Muscle of leg (tissue), 11 donors: ENCODE measurements around the gene PLA2G6. TPM values are rescaled to one million over a fixed set of nuclear protein-coding genes. Genes with fewer than 3 reads are reported as not detected.

Experiments used
- DNase-seq: peaks from one replicate; pipeline ENCODE4 v3.0.0; 2013
- H3K27ac ChIP-seq: one replicate; pipeline ENCODE4 v1.5.1; 2013; ENCODE audit warnings: mild to moderate bottlenecking, low read length, control low read depth
- H3K27me3 ChIP-seq: one replicate; pipeline ENCODE4 v1.6.1; 2013; ENCODE audit warnings: low read length; ENCODE audit not compliant: control insufficient read depth, insufficient read depth
- H3K36me3 ChIP-seq: one replicate; pipeline ENCODE4 v1.6.1; 2013; ENCODE audit warnings: low read length; ENCODE audit not compliant: control insufficient read depth, insufficient read depth
- H3K4me1 ChIP-seq: one replicate; pipeline ENCODE4 v1.6.1; 2013; ENCODE audit warnings: low read length; ENCODE audit not compliant: control insufficient read depth, insufficient read depth
- H3K4me3 ChIP-seq: one replicate; pipeline ENCODE4 v1.5.1; 2013; ENCODE audit warnings: low read length, control low read depth
- H3K9me3 ChIP-seq: replicated peaks from 2 replicates; pipeline ENCODE4 v1.6.1; 2013; ENCODE audit warnings: low read depth, low read length; ENCODE audit not compliant: control insufficient read depth
- WGBS: methylation state at CpG from one replicate; pipeline ENCODE4 v1.1.5; 2013; ENCODE audit warnings: missing lambda C conversion rate; ENCODE audit not compliant: insufficient coverage; 5-methylcytosine and 5-hydroxymethylcytosine counted together
- polyA plus RNA-seq, 8 donors: library from polyadenylated mRNA; unstranded; fragments of 120-200 nt; gene quantifications; one replicate each; pipeline versions ENCODE4 v1.2.1 to v1.2.3, GENCODE V29; 2013; ENCODE audit warnings: inconsistent platforms in 1 of 8, low replicate concordance in 1 of 8; ENCODE audit not compliant: insufficient read length in 8 of 8, insufficient read depth in 1 of 8
- total RNA-seq: library from RNA; stranded (reverse); fragments of 120-200 nt; gene quantifications from one replicate; pipeline ENCODE4 v1.2.4, GENCODE V29; 2013

PLA2G6 gene
- total and polyA plus RNA-seq, 9 donors, result 6.3 to 14.2 (median 10.1) TPM

- Histone ChIP-seq H3K27me3 (peaks cover 6% of the 10 kb centered on the region), H3K4me1 (peaks cover 41% of the 10 kb centered on the region), H3K4me3 (peak overlapping the region; percentile 72), H3K27ac (peak overlapping the region; percentile 79), H3K36me3 (no peaks in the 10 kb centered on the region), H3K9me3 (no peaks in the 10 kb centered on the region)
- DNase-seq, result no peak
- WGBS, result 9% methylated on average over 8 of the region's 19 CpGs
Measured at GRCh38 chr22:38203090-38203810, 21.6 kb upstream of the PLA2G6 start.

GRCh38 chr22:38202437-38203089, 20.9 kb upstream of the PLA2G6 start:
- Histone ChIP-seq H3K36me3 (no peaks in the 10 kb centered on the region), H3K4me1 (peaks cover 41% of the 10 kb centered on the region), H3K9me3 (no peaks in the 10 kb centered on the region), H3K27ac (peak overlapping the region; percentile 89), H3K27me3 (peaks cover 6% of the 10 kb centered on the region), H3K4me3 (peak overlapping the region; percentile 72)
- 0% methylated on average over 71 of the region's 74 CpGs for WGBS
- DNase-seq, result peak; percentile 93

- peak; percentile 98 for DNase-seq
- peak within 1 kb of the TSS; percentile 72 for H3K4me3 ChIP-seq
- no peaks in the 10 kb centered on the region for H3K36me3 ChIP-seq
- peaks cover 6% of the 10 kb centered on the region for H3K27me3 ChIP-seq
- H3K27ac ChIP-seq, result peak within 1 kb of the TSS; percentile 89
- H3K4me1 ChIP-seq, result peaks cover 41% of the 10 kb centered on the region
- H3K9me3 ChIP-seq, result no peaks in the 10 kb centered on the region
- under 1% methylated on average over 75 of the region's 85 CpGs for WGBS
Measured at GRCh38 chr22:38201711-38202436, 20.2 kb upstream of the PLA2G6 start, which contains the start of gene MAFF. Gene MAFF, plus strand, starts transcription at chr22:38201994. Its CDS starts 11,860 bp downstream, at chr22:38213854.

- peak overlapping the region; percentile 89 for H3K27ac ChIP-seq
- peaks cover 41% of the 10 kb centered on the region for H3K4me1 ChIP-seq
- no peaks in the 10 kb centered on the region for H3K9me3 ChIP-seq
- DNase-seq, result no peak
- 17% methylated on average over 7 of the region's 8 CpGs for WGBS
- no peaks in the 10 kb centered on the region for H3K36me3 ChIP-seq
- peak overlapping the region; percentile 34 for H3K4me3 ChIP-seq
- peaks cover 6% of the 10 kb centered on the region for H3K27me3 ChIP-seq
Measured at GRCh38 chr22:38201371-38201710, 19.7 kb upstream of the PLA2G6 start.

- 80% methylated on average over 10 of the region's 10 CpGs for WGBS
- H3K9me3 ChIP-seq, result no peaks in the 10 kb centered on the region
- peaks cover 32% of the 10 kb centered on the region for H3K4me1 ChIP-seq
- DNase-seq, result no peak
- no peak overlapping the region for H3K27ac ChIP-seq
- no peak overlapping the region for H3K4me3 ChIP-seq
- H3K36me3 ChIP-seq, result no peaks in the 10 kb centered on the region
- peaks cover 6% of the 10 kb centered on the region for H3K27me3 ChIP-seq
Measured at GRCh38 chr22:38199826-38200559, 18.4 kb upstream of the PLA2G6 start.

GRCh38 chr22:38196791-38197419, 15.3 kb upstream of the PLA2G6 start:
- WGBS, result 47% methylated on average over 6 of the region's 19 CpGs

GRCh38 chr22:38193580-38193979, 11.9 kb upstream of the PLA2G6 start:
- Histone ChIP-seq H3K9me3 (no peaks in the 10 kb centered on the region), H3K27ac (no peak overlapping the region), H3K4me1 (peaks cover 20% of the 10 kb centered on the region), H3K27me3 (no peaks in the 10 kb centered on the region), H3K4me3 (no peak overlapping the region), H3K36me3 (no peaks in the 10 kb centered on the region)
- no peak for DNase-seq
- WGBS, result 68% methylated on average over 6 of the region's 6 CpGs

More at GRCh38 chr22:38196791-38197419, 15.3 kb upstream of the PLA2G6 start:
- Histone ChIP-seq H3K4me3 (no peak overlapping the region), H3K27ac (no peak overlapping the region), H3K4me1 (peaks cover 25% of the 10 kb centered on the region), H3K36me3 (no peaks in the 10 kb centered on the region), H3K9me3 (no peaks in the 10 kb centered on the region), H3K27me3 (no peaks in the 10 kb centered on the region)
- DNase-seq, result no peak

- 83% methylated on average over 3 of the region's 3 CpGs for WGBS
- no peak for DNase-seq
Measured at GRCh38 chr22:38192475-38192863, 10.8 kb upstream of the PLA2G6 start.

GRCh38 chr22:38191731-38192474, 10.3 kb upstream of the PLA2G6 start:
- H3K9me3 ChIP-seq, result no peaks in the 10 kb centered on the region
- 73% methylated on average over 10 of the region's 10 CpGs for WGBS
- peaks cover 25% of the 10 kb centered on the region for H3K4me1 ChIP-seq
- no peaks in the 10 kb centered on the region for H3K36me3 ChIP-seq
- H3K27me3 ChIP-seq, result no peaks in the 10 kb centered on the region
- no peak overlapping the region for H3K4me3 ChIP-seq
- no peak for DNase-seq
- no peak overlapping the region for H3K27ac ChIP-seq

More at GRCh38 chr22:38192475-38192863, 10.8 kb upstream of the PLA2G6 start:
- H3K4me3 ChIP-seq, result no peak overlapping the region
- H3K36me3 ChIP-seq, result no peaks in the 10 kb centered on the region
- H3K4me1 ChIP-seq, result peaks cover 25% of the 10 kb centered on the region
- no peak overlapping the region for H3K27ac ChIP-seq
- no peaks in the 10 kb centered on the region for H3K27me3 ChIP-seq
- no peaks in the 10 kb centered on the region for H3K9me3 ChIP-seq
